ENCODE data around the gene ZCCHC3.

The ZCCHC3 gene

DNA sequence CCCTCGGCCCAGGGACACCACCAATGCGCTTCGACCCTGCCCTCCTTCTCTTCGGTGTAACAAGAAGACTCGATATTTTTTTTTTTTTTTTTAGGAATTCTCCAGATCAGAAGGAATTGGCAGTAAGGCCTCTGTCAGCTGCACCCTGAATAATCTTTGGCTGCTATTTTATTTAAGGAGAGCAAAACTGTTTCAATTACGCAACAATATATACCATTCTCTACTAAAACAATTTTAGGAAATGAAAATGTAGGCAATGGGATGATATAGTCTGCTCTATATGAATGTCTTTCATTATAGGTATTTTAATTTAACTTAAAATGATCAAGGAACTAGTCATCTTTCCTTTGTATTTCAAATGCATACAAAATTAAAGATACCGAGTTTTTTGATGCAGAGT, 13.3 kb downstream of the ZCCHC3 start:
- no peak for DNase-seq
- intact Hi-C loops (cut with DNase I): loop anchor here (2.0 kb wide), 1 partner anchor 14 kb away; the partner anchor contains the start of gene SOX12

DNA sequence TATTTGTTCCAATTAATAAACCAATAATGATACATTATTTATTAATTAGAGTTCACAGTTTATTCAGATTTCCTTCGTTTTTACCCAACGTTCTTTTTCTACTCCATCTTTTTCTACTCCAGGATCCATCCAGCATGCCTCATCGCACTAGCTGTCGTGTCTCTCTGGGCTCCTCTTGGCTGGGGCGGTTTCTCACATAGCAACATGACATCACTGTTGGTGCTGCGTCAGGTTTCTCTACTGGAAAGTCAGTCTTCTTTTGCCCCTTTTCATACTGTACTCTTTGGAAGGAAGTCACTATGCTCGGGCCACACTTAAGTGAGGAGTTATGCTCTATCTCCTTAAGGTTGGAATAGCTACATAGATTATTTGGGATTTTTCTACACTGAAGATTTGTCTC, 14.2 kb downstream of the ZCCHC3 start:
- intact Hi-C loops (cut with DNase I): loop anchor here (2.0 kb wide), 1 partner anchor 13 kb away; the partner anchor contains the start of gene SOX12
- DNase-seq: no peak

DNA sequence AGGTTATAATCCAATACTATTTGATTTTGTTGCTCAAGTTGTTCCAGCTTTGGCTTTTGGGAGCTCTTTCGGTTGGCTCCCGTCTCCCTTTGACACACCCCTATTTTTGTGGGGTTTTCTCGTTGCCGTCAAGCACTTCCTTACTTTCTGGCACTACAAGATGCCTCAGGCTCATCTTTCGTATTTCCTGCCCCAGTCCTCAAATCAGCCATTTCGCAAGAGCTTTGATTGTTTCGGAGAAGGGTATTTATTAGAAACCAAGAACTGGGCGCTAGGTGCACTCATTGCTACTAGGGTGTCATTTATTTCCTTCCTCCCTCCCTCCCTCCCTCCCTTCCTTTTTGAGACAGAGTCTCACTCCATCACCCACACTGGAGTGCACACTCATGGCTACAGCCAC, 14.7 kb downstream of the ZCCHC3 start:
- no peak for DNase-seq

DNA sequence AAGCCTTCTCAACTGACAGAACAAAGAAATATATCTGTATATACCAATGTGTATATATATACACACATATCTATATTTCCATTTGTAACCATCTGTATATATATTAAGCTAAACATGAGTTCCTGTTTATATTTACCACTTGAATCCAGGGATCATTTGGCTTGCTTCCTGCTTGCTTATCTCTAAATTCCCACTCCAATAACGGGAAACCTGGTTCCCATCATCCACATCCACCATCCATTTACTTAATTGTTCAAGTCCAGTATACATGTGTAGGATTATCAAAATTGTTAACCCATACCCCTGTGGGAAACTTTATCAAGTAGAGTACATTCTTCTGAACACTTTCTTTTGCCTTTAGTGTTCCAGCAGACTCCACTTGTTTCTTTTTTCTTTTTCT, 15.5 kb downstream of the ZCCHC3 start:
- no peak for DNase-seq
- intact Hi-C loops (cut with DNase I): no loop called here

More for the DNA sequence above, 14.7 kb downstream of the ZCCHC3 start:
- intact Hi-C loops (cut with DNase I): no loop called here

DNA sequence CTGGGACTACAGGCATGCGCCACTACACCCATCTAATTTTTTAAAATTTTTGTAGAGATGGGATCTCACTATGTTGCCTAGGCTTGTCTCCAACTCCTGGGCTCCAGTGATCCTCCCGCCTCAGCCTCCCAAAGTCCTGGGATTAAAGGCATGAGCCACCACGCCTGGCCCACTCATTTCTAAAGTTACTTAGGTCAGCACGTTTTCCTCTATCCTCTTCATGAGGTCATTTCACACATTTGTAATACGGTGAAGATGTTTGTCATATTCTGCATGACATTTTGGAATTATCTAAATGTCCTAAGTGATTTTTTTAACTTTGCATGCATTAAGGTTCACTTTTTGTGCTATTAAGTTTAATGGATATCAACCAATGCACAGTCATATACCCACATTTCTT, 16.0 kb downstream of the ZCCHC3 start:
- intact Hi-C loops (cut with DNase I): no loop called here
- DNase-seq: no peak

DNA sequence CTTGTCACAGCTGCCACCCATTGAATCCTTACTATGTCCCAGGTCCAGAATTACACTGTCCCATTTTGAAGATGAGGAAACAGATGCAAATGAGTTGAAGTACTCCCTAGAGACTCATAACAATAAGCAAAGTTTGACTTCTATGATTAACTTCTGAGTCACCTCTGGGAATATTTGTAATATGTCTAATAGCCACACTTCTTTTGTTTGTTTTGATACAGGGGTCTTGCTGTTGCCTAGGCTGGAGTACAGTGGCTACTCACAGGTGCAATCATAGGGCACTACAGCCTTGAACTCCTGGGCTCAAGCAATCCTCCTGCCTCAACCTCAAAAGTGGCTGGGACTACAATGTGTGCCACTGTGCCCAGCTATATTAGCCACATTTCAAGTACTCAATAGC, 16.6 kb downstream of the ZCCHC3 start:
- no peak for DNase-seq
- intact Hi-C loops (cut with DNase I): no loop called here

DNA sequence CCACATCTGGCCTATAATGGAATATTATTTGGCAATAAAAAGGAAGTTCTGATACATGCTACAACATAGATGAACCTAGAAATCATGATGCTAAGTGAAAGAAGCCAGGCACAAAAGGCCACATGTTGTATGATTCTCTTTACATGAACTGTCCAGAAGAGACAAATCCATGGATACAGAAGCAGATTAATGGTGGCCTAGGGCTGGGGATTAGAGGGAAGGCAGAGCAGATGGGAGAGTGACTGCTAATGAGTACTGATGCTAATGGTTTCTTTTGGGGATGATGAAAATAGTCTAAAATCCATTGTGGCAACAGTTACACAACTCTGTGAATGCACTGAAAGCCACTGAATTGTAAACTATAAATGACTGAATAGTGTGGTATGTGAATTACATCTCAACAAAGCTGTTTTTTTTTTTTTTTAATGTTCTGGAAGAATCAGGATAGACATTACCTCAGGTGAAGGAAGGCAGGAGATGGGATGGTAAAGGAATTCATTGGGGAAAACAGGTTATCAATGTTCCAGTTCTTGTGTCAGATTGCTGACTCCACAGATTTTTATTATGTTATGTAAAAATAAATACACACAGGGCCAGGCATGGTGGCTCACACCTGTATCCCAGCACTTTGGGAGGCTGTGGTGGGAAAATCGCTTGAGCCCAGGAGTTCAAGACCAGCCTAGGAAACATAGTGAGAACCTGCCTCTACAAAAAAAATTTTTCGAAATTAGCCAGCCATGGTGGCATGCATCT, 19.1 kb downstream of the ZCCHC3 start:
- no peak for DNase-seq
- intact Hi-C loops (cut with DNase I): no loop called here

DNA sequence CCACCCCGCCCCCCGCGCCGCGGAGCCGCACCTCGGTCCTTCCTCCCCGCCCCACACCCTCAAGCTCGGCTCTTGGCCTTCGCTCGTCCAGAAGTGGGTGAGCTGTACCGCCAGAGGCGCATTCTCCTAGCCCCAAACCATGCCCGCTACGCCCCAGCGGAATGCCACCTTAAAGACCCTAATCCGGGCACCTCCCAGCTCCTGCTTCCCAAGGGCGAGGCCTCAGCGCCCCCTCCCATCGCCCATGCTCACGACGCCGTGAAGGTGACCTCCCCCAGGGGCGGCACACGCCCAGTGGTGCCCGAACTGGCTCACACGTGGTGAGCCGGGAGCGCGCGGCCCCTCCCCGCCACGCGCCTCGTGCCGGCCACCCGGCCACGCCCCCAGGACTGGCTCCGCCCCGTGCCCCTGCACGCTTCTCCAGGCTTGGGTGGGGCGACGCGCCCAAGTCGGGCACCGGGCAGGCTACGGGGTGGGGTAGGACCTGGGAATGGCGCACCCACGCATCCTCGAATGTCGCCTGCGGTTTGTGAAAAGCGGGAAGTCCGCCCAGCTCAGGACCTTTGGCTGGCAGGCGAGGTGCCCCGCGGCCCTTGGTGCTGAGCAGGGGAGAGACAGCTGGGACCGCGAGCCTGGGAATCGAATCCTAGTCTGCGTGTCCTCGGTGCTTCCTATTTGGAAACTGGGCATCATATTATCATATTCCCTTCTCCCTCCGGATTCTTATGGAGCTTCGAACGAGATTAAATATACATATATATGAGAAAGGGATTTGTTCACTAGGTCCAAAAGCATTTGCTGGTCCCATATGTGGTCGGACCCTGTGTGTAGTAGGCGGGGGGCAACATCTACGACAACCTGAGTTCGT, 27.0 kb downstream of the ZCCHC3 start:
- intact Hi-C loops (cut with DNase I): loop anchor here (2.0 kb wide), 1 partner anchor 14 kb away; no protein-coding TSS in a partner anchor

DNA sequence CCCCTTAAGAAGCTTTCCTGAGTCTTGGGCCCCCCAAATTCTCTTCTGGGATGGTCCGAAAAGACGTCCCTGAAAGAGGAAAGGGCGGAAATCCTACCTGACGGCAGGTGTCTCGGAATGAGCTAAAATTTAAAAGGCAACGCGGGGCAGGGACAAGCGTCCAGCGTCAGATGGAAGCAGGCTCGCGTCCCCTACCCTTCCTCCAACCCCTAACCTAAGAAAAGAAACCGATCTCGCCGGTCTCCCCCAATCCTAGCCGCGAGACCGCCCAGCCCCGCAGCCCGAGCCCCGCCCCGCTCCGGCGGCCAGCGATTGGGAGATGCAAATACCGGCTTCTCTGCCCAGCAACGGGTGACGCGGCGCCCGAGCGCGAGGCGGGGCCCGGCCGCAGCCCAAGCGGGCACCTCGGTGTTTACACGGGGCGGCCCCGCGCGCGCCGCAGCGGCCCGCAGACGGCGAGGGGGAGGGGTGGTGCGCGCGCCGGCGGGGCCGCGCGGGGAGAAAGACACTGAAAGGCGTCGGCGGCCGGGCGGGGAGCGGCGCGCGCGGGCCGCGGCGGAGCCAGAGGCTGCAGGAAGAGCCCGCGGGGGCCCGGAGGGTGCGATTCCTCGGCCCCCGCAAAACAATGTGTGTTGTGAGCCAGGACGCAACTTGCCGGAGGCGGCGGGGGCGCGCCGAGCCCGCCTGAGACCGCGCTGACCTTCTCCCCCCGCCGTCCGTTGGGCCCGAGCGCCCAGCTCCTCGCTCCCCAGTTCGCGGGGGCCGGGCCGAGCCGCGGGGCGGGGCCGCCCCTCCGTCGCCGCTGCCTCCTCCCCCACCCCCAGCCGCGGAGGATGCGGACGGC, 27.9 kb downstream of the ZCCHC3 start, which contains the start of gene SOX12:
Gene SOX12, plus strand, starts transcription at position 508 of the 844 bp plus-strand sequence. CDS start 373 bp downstream, outside the sequence.
- intact Hi-C loops (cut with DNase I): loop anchor here (2.0 kb wide), 1 partner anchor 14 kb away; no protein-coding TSS in a partner anchor
- peak; percentile 98 to 100 (median 100) for DNase-seq

More for the DNA sequence above, 27.0 kb downstream of the ZCCHC3 start:
- DNase-seq: peak; percentile 74 to 97 (median 84)

GRCh38 chr20:325889-326644, 28.7 kb downstream of the ZCCHC3 start:
- DNase-seq: peak; percentile 49 to 96 (median 71)
- intact Hi-C loops (cut with DNase I): loop anchor here (2.0 kb wide), 1 partner anchor 15 kb away; no protein-coding TSS in a partner anchor

- no peak for DNase-seq
- intact Hi-C loops (cut with DNase I): no loop called here
Measured at GRCh38 chr20:326645-327185, 29.3 kb downstream of the ZCCHC3 start.

DNA sequence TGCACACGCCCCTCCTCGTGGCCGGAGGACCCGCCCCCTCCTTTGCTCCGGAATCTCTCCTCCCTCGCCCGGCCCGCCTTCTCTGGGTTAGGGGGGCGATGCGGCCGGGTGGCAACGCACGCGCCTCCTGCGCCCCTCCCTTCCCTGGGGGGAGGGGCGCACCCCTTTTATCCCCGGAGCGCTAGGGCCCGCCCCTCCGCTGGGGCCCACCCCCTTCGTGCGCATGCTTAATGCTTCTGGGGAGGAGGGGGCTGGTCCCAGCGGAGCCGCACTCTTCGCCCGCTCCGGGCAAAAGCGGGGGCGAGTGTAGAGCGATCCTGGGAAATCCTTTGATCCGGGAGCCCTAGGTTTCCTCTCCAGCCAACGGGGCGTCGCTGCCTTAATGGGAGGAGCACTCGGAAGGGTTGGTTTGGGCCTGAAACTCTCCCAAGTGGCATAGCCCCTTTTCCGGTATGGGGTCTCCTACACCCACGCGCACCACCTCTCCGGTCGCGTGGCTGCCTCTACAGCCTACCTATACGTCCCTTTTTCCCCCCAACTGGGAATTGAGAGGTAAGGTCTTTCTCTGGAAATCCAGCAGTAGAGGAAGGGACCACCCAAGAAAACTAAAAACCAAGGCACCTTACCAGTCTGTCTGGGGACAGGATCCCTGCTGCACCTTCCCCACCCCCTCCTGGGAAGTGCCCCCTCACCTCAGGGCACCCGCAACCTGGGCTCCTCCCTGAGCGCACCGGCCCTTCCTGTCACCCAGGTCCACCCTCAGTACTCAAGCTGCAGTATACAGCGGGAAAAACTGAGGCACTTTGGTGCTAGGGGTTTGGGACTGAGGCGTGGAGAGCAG, 30.0 kb downstream of the ZCCHC3 start:
- peak; percentile 67 to 97 (median 84) for DNase-seq
- intact Hi-C loops (cut with DNase I): no loop called here

DNA sequence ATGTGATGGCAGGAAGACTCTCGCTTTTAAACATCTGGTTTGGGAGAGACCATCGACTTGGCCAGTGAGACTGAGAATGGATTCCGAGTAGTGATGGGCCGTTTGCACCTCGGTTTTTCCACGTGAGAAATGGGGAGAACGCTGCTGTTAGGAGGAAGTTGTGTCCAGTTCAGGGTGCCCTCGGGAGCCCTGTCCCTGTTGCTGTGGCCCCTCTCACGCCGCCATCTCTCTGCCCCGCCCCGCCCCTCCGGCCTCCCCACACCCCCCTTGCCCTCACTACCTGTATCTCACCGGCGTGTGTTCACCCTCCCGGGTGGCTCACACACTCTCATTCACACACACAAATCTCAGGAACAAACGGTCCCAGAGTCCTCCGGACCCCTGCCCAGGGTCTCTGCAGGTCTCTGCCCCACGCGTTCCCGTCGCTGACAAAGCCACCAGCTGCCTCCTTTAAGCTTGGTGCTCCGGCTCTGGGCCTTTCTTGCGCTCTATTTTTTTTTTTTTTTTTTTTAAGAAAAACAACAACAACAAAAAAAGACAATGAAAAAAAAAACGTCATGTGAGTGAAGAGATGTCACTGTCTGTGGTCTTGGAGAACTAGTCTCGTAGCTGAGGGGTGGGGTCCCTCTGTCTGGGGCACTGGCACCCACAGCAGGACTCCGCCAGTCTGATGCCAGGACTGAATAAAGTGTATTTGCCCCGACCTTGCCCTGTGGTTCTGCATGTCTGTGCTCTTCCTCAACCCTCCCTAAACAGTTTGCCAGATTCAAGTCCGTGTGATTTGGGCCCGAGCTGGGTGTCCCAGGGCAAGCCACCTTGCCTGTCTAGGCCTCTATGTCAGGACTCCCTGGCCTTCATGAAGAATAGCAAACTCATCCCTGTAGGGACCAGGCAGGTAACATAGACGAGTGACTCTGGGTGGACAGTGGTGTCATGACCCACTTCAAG, 30.9 kb downstream of the ZCCHC3 start:
- intact Hi-C loops (cut with DNase I): no loop called here
- peak in 1 of 10 donors; percentile 72 for DNase-seq

DNA sequence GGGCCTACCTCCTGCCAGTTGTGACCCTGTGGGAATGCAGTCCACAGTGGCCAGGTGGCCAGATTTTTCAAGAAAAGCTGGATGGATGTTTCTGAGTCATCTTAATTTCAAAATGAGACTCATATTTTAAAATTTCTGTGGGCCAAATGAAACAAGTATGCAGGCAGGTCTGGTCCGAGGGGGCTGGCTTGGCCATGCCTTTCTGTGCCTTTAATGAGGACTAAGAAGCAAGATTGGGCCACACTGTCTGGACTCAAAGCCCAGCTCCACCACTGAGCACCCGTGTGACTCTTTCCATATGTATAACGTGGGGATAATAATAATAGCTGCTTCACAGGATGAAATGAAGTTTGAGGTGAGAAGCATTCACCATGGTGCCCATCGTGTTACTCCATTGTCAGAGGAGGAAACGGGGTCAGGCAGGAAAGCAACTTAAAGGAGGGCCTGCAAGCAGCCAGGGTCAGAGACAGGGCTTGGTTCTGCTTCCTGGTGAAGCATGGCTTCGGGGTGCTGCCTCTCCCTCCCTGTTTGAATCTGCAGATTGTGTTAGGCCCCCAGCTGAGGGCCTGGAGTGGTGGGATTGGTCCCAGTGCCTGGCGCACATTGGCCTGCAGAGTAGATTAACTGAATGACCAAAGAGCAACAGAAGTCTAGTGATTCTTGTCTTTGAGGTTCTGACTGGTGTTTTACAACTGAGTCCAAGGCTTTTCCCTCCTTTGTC, 31.8 kb downstream of the ZCCHC3 start:
- no peak for DNase-seq
- intact Hi-C loops (cut with DNase I): no loop called here

DNA sequence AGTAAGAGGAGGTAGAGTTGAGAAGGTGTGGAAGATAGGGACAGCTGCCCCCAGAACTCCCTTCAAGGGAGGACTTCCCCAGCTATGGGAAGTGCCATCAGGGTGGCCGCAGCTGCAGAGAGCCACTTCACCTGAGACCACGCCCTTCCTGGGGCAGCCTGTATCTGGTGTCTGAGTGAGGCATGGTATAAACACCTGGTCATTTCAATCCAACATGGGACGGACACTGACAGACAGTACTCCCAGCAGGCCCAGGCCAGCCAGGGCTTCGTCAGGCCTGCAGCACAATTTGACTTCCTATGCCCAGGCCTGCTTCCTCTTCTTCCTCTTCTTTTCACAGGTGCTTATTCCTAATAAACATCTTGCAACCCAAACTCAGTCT, 32.5 kb downstream of the ZCCHC3 start:
- no peak for DNase-seq
- intact Hi-C loops (cut with DNase I): loop anchor here (1.0 to 2.0 kb wide), 2 partner anchors 63 to 121 kb away; no protein-coding TSS in a partner anchor

Data from posterior cingulate gyrus (tissue), 11 donors.